ENCODE data around the gene KLK13. TPM values are rescaled to one million over a fixed set of nuclear protein-coding genes. Genes with fewer than 3 reads are reported as not detected.

The KLK13 gene
- total RNA-seq, 1 donor from 2014 or later = not detected

DNA sequence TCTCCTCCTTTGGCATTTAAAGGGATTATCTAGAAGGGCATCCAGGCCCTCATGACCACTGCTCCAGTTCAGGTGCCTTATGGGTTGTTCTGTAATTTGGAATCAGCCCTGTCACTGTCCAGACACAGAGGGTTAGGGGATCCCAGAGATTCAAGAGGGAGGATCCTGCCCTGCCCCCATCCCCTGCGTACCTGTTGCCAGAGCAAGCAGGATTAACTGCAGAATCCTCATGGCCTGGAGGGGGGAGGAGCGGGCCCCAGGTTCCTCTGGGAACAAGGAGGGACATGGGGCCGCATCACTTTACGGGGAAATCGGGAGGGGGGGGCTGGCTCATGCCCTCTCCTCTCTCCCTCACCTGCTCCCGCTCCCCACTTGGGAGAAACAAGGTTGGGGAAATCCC, 39.5 kb downstream of the KLK13 start:
- no peak for DNase-seq (ENCODE audit: low read depth)
- no peak for TF ChIP-seq CTCF (conservative IDR thresholded peaks at IDR 0.05; ENCODE audit: low read depth, low read length)
- no peak overlapping the region for H3K4me3 ChIP-seq (ENCODE audit: low read depth, low read length)

DNA sequence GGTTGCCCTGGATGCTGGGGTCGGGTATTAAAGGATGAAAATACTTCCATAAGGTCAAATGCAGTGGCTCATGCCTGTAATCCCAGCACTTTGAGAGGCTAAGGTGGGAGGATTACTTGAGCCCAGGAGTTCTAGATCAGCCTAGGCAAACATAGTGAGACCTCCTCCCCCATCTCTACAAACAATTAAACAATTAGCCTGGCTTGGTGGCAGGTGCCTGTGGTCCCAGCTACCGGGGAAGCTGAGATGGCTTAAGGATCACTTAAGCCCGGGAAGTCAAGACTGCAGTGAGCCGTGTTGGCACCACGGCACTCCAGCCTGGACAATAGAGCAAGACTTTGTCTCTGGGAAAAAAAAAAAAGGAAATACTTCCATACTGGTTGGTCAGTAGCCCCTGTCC, 40.0 kb downstream of the KLK13 start:
- DNase-seq (ENCODE audit: low read depth) = no peak
- no peak for TF ChIP-seq CTCF (conservative IDR thresholded peaks at IDR 0.05; ENCODE audit: low read depth, low read length)
- no peak overlapping the region for H3K4me3 ChIP-seq (ENCODE audit: low read depth, low read length)

GRCh38 chr19:51023946-51024345, 40.9 kb downstream of the KLK13 start:
- TF ChIP-seq CTCF (conservative IDR thresholded peaks at IDR 0.05; ENCODE audit: low read depth, low read length) = no peak
- no peak for DNase-seq (ENCODE audit: low read depth)
- H3K4me3 ChIP-seq (ENCODE audit: low read depth, low read length) = no peak overlapping the region

DNA sequence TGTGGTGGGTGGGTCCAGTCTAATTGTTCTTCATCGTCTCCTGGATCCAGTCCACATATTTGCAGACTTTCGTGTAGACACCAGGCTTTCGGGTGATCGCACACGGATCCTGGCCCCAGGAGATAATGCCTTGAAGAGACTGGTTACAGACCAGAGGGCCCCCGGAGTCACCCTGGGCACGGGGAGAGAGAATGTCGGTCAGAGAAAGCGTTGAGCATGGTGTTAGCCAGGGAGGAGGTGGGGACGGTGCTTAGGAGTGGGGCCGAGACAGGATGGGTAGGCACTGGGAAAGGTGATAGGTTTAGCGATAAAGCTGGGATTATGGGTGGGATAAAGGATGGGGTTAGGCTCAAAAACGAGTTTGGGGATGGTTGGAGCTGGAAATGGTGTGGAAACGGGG, 42.4 kb downstream of the KLK13 start:
- TF ChIP-seq CTCF (conservative IDR thresholded peaks at IDR 0.05; ENCODE audit: low read depth, low read length) = no peak
- H3K4me3 ChIP-seq (ENCODE audit: low read depth, low read length) = no peak overlapping the region
- no peak for DNase-seq (ENCODE audit: low read depth)

DNA sequence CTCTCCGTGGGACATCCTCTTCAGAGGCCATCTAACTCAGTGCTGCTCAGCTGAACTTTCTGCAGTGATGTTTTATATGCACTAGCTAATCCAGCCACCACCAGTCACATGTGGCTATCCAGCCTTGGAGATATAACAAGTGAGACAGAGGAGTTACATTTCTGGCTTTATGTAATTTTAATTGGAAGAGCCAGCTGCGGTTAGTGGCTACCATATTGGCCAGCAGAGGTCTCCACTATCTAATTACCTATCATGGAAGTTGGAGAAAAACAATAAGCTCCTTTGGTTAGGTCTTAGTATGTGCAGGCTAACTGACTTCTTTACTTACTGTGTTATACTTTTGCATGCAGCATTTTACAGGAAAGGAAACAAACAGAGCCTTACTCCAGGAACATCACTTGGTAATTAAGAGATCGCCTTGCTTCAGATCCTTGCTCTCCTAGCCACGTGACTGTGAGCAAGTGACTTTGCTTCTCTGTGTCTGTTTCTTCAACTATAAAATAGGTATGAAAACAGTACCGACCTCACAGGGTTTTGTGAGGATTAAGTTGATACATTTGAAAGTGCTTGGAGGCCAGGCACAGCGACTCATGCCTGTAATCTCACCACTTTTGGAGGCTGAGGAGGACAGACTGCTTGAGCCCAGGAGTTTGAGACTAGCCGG, 43.8 kb downstream of the KLK13 start:
- TF ChIP-seq CTCF (conservative IDR thresholded peaks at IDR 0.05; ENCODE audit: low read depth, low read length) = peak; percentile 74
- H3K4me3 ChIP-seq (ENCODE audit: low read depth, low read length) = no peak overlapping the region
- DNase-seq (ENCODE audit: low read depth) = no peak

DNA sequence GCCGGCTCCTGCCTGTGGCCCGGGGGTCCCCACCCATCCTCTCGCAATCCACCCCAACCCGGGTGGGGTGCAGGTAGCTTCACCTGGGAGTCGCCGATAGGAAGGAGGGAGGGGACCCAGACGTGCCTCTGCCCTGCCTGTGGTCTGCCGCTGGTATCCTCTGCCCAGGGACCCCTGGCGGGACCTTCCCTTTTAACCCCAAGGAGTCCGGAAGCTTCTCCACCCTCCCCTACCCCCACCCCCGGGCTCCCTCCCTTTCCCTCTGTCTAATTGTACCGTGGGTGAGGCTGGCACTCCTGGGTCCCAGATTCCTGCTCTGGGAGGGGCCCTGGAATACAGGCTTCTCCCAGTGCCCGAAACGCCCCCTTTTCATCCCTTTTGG, 45.4 kb downstream of the KLK13 start, which contains the start of gene KLK10:
KLK10 (minus strand) TSS at position 166 of the 382 bp plus-strand sequence. CDS start 579 bp downstream, outside the sequence.
- TF ChIP-seq CTCF (conservative IDR thresholded peaks at IDR 0.05; ENCODE audit: low read depth, low read length) = no peak
- DNase-seq (ENCODE audit: low read depth) = no peak
- no peak within 1 kb of the TSS for H3K4me3 ChIP-seq (ENCODE audit: low read depth, low read length)
